HepG2 (cell line): ENCODE measurements around the gene SLC18A3. TPM values are rescaled to one million over a fixed set of nuclear protein-coding genes. Genes with fewer than 3 reads are reported as not detected.

Source experiments
- ATAC-seq: fragments of 200-7000 bp; cut with Tn5 transposase; 3 replicates; pipeline ENCODE4 v1.9.1; 2020; ENCODE audit warnings: mild to moderate bottlenecking, moderate library complexity
- BruUV-seq: library from RNA; stranded (reverse); fragments of 400-500 nt; replicated peaks from 2 replicates; lab custom pipeline; 2021; lab: Mats Ljungman, UMichigan
- CTCF ChIA-PET: fragments of 300-600 bp; formaldehyde crosslinking; extraction: SDS; loops from one replicate; lab custom pipeline; 2021; ENCODE audit warnings: low total read pairs, inconsistent platforms, low intra/inter-chr PET ratio; lab: Yijun Ruan, JAX
- POLR2A ChIA-PET: fragments of 350-600 bp; sonication (Branson Sonifier 250); formaldehyde crosslinking; loops from one replicate; lab custom pipeline; 2020; ENCODE audit warnings: antibody characterized with exemption, inconsistent platforms; lab: Yijun Ruan, JAX
- DNase-seq: peaks from one replicate; pipeline ENCODE4 v3.0.0-alpha.2; 2015; ENCODE audit warnings: low spot score
- FAIRE-seq: peaks from 3 replicates; lab custom pipeline; 2011; peaks lifted over from hg19 to GRCh38; lab: Jason Lieb, UNC
- H2AFZ ChIP-seq: one replicate; pipeline ENCODE4 v1.6.1; 2011; ENCODE audit warnings: low read length, inconsistent platforms
- H3K27ac ChIP-seq: fragments of 300-600 bp; 3 replicates; pipeline ENCODE4 v1.8.0; 2011; ENCODE audit warnings: mixed run types, mild to moderate bottlenecking, mixed read lengths, low read length, inconsistent platforms; ENCODE audit not compliant: insufficient read depth; ENCODE audit errors: extremely low read length
- H3K27me3 ChIP-seq, 2 experiments: fragments of 200-600 bp in 1 of 2; 2 replicates in 1 of 2; 3 replicates in 1 of 2; pipeline versions ENCODE4 v1.6.0 to v1.8.0; 2011; ENCODE audit warnings: low read length in 2 of 2, mild to moderate bottlenecking in 2 of 2, moderate library complexity in 2 of 2, inconsistent platforms in 1 of 2; ENCODE audit not compliant: insufficient read depth in 2 of 2, control insufficient read depth in 1 of 2
- H3K36me3 ChIP-seq, 2 experiments: fragments of 200-600 bp in 1 of 2; replicated peaks in 1 of 2; 2 replicates in 1 of 2; 3 replicates in 1 of 2; pipeline versions ENCODE4 v1.5.1 to v1.8.0; 2011; ENCODE audit warnings: low read length in 2 of 2, inconsistent platforms in 1 of 2; ENCODE audit not compliant: insufficient read depth in 2 of 2, control insufficient read depth in 1 of 2
- H3K4me1 ChIP-seq: 2 replicates; pipeline ENCODE4 v1.5.1; 2012; ENCODE audit warnings: low read length, inconsistent platforms; ENCODE audit not compliant: insufficient read depth
- H3K4me2 ChIP-seq: 2 replicates; pipeline ENCODE4 v1.6.0; 2011; ENCODE audit warnings: low read depth, low read length, inconsistent platforms
- H3K4me3 ChIP-seq, 3 experiments: fragments of 200-600 bp in 1 of 3; sonication (generic), shearing (Covaris generic) in 1 of 3; replicated peaks in 1 of 3; 2 replicates each; pipeline ENCODE4 v1.5.1; 2011 to 2016; ENCODE audit warnings: low read length in 3 of 3, inconsistent platforms in 2 of 3, low read depth in 2 of 3, mild to moderate bottlenecking in 2 of 3, control low read depth in 1 of 3, mixed read lengths in 1 of 3; ENCODE audit not compliant: insufficient read depth in 1 of 3
- H3K79me2 ChIP-seq: one replicate; pipeline ENCODE4 v1.6.1; 2011; ENCODE audit warnings: low read length, inconsistent platforms; ENCODE audit not compliant: insufficient read depth
- H3K9ac ChIP-seq: 2 replicates; pipeline ENCODE4 v1.6.0; 2011; ENCODE audit warnings: mild to moderate bottlenecking, low read depth, low read length, inconsistent platforms; ENCODE audit not compliant: insufficient read depth
- H3K9me3 ChIP-seq: 2 replicates; pipeline ENCODE4 v1.5.1; 2012; ENCODE audit warnings: mild to moderate bottlenecking, low read length
- H4K20me1 ChIP-seq: 2 replicates; pipeline ENCODE4 v1.6.0; 2011; ENCODE audit warnings: inconsistent platforms, mild to moderate bottlenecking, low read length, moderate library complexity; ENCODE audit not compliant: insufficient read depth
- CBX5 ChIP-seq: sonication (generic); formaldehyde crosslinking; IDR thresholded peaks from 2 replicates; pipeline ENCODE4 v1.4.0; 2020; ENCODE audit warnings: missing genetic modification reagents, borderline replicate concordance
- SRF ChIP-seq: IDR thresholded peaks from 2 replicates; pipeline ENCODE4 v1.6.1; 2011; ENCODE audit warnings: mild to moderate bottlenecking, low read depth, low read length, moderate library complexity
- TBP ChIP-seq: sonication (generic); formaldehyde crosslinking; IDR thresholded peaks from 2 replicates; pipeline ENCODE4 v1.5.0; 2020; ENCODE audit warnings: missing genetic modification reagents
- ZFP82 ChIP-seq: sonication (generic); formaldehyde crosslinking; IDR thresholded peaks from 2 replicates; pipeline ENCODE4 v1.5.1; 2020; ENCODE audit warnings: mild to moderate bottlenecking, missing genetic modification reagents, borderline replicate concordance
- ZNF253 ChIP-seq: sonication (generic); formaldehyde crosslinking; IDR thresholded peaks from 2 replicates; pipeline ENCODE4 v1.8.0; 2022; ENCODE audit warnings: mild to moderate bottlenecking, missing genetic modification reagents, borderline replicate concordance
- ZNF260 ChIP-seq: sonication (generic); formaldehyde crosslinking; IDR thresholded peaks from 2 replicates; pipeline ENCODE4 v1.4.0; 2020; ENCODE audit warnings: missing genetic modification reagents, low read depth, mild to moderate bottlenecking, borderline replicate concordance
- ZNF570 ChIP-seq: sonication (generic); formaldehyde crosslinking; IDR thresholded peaks from 2 replicates; pipeline ENCODE4 v1.4.0; 2020; ENCODE audit warnings: mild to moderate bottlenecking, missing genetic modification reagents, borderline replicate concordance
- ZNF644 ChIP-seq: IDR thresholded peaks from 2 replicates; pipeline ENCODE4 v1.6.1; 2016; ENCODE audit warnings: low read depth
- ZNF891 ChIP-seq: sonication (generic); formaldehyde crosslinking; IDR thresholded peaks from 2 replicates; pipeline ENCODE4 v1.5.0; 2020; ENCODE audit warnings: mild to moderate bottlenecking, missing genetic modification reagents
- WGBS: methylation state at CpG from one replicate; pipeline ENCODE4 v1.1.6; 2017; ENCODE audit warnings: low lambda C conversion rate; 5-methylcytosine and 5-hydroxymethylcytosine counted together
- in situ Hi-C: cut with HindIII; loops from 2 replicates; pipeline ENCODE4 v1.10.0; 2017; ENCODE audit warnings: low pct_unique_long_range_greater_than_20kb; ENCODE audit not compliant: extremely low pct_ligation_motif_present
- intact Hi-C: fragments of 100-400 bp; cut with micrococcal nuclease; formaldehyde crosslinking; loops from one replicate; pipeline ENCODE4 v1.10.0; 2022; ENCODE audit not compliant: unreplicated experiment
- polyA plus RNA-seq, 8 experiments: library from polyadenylated mRNA; depleted of rRNA in 3 of 8; stranded (reverse) in 7 of 8; unstranded in 1 of 8; fragments of >200 nt; fragmentation: Illumina TruSeq in 4 of 8; extraction: Trizol in 4 of 8; gene quantifications; 2 replicates each; pipeline versions ENCODE4 v1.2.1 to v1.2.3, GENCODE V29; 2011 to 2016; ENCODE audit warnings: low read depth in 4 of 8, missing spikeins in 1 of 8, mixed read lengths in 1 of 8; ENCODE audit not compliant: insufficient read depth in 1 of 8
- total RNA-seq, 5 experiments: library from RNA; depleted of rRNA; stranded (reverse); fragments of >200 nt; fragmentation: Illumina TruSeq; extraction: Trizol; gene quantifications; 2 replicates each; pipeline ENCODE4 v1.2.3, GENCODE V29; 2016; ENCODE audit warnings: low read depth in 1 of 5
- TF ChIP-seq, protein P1 (sequence below): sonication (generic); formaldehyde crosslinking; IDR thresholded peaks from 2 replicates; pipeline ENCODE4 v1.4.0; 2020; ENCODE audit warnings: missing genetic modification reagents
- TF ChIP-seq, protein P2 (sequence below): sonication (generic); formaldehyde crosslinking; IDR thresholded peaks from 2 replicates; pipeline ENCODE4 v1.4.0; 2020; ENCODE audit warnings: missing genetic modification reagents, borderline replicate concordance

SLC18A3 gene
- total and polyA plus RNA-seq, 2 of the 13 experiments (the other 11 are each of a cell fraction or from before 2014, with no cell fraction given) = not detected

DNA sequence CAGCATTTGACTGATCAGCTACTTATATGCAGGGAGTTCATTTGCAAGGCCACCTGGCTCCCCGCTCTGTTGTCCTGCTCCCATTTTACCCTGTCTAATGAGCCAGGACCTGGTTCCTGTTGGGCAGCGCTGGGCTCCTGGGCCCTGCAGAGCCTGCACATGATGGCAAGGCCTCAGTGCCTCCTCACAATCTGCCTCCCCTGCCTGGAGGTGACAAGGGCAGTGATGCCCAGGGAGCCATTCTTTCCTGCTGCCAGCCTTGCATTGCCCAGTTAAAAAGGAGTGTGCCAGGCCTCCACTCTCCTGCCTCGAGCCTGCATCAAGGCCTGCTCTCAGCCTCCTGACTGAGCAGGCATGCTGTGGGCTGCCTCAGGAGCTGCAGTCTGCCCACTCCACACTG, 32.2 kb downstream of the SLC18A3 start:
- 43% methylated on average over 1 of the region's 3 CpGs for WGBS
- CTCF ChIA-PET = no interaction called here
- no peak overlapping the region for H3K27ac ChIP-seq
- peaks cover 3% of the 10 kb centered on the region; the same call in 1 of the 2 replicates for H4K20me1 ChIP-seq
- H3K4me2 ChIP-seq = no peak overlapping the region
- POLR2A ChIA-PET = no interaction called here
- no peak for FAIRE-seq
- H3K9ac ChIP-seq = no peak overlapping the region
- no peak overlapping the region for H3K4me3 ChIP-seq
- intact Hi-C loops (no loop called here), in situ Hi-C loops (no loop called here)
- H3K9me3 ChIP-seq = no peaks in the 10 kb centered on the region
- H3K27me3 ChIP-seq = peaks cover 0 to 23% of the 10 kb centered on the region in 2 experiments; a peak in 3 of 5 replicates
- BruUV-seq = no TSS peak
- TF ChIP-seq ZNF253 (CRISPR knock-in tag) (no peak), ZNF260 (CRISPR knock-in tag) (no peak), ZFP82 (no peak)
- no peak overlapping the region for H2AFZ ChIP-seq
- H3K36me3 ChIP-seq = no peaks in the 10 kb centered on the region
- H3K4me1 ChIP-seq = no peaks in the 10 kb centered on the region
- H3K79me2 ChIP-seq = no peaks in the 10 kb centered on the region
- no peak for ATAC-seq
- DNase-seq = no peak

DNA sequence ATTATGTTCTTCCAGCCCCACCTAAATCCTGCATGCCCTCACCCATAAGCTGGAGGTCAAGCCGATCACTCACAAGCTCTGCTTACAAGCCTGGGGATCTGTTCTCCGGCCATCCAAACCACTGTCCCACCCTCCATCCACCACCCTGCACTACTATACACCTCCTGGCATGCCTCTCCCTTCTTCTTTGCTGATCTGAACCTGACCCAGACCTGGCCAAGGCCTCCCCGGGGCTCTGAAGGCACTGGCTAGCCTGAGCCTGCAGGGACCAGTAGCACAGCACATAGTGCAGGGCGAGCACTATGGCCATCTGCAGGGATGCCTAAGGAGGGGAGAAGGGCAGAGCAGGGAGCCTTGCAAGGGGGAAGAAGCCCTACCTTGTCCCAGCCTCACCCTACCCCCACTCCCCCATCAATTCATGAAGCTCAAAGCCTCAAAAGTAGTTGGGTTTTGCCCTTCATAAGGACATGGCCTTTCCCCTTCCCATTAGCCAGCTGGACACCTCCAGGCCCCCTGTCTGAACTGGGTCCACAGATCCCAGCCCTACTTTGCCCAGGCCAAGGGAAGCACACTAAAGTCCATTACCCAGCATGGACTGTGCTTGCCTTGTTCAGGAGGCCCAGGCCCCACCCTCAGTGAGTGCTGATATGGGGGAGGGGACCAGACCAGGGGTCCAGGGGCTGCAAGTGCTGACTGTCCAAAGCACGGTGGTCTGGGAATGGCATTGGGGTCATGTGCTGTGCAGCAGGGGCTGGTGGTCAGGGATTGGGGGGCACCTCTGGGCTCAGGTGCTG, 33.3 kb downstream of the SLC18A3 start:
- BruUV-seq = no TSS peak
- Histone ChIP-seq H3K27me3 (peaks cover 0 to 28% of the 10 kb centered on the region in 2 experiments; a peak in 3 of 5 replicates), H3K4me2 (no peak overlapping the region), H3K9ac (no peak overlapping the region), H4K20me1 (peaks cover 3% of the 10 kb centered on the region; the same call in 1 of the 2 replicates), H3K4me3 (no peak overlapping the region), H3K4me1 (no peaks in the 10 kb centered on the region), H3K36me3 (no peaks in the 10 kb centered on the region), H2AFZ (no peak overlapping the region), H3K9me3 (no peaks in the 10 kb centered on the region), H3K27ac (no peak overlapping the region), H3K79me2 (no peaks in the 10 kb centered on the region)
- FAIRE-seq (no peak), ATAC-seq (no peak), DNase-seq (no peak)
- intact Hi-C loops (no loop called here), in situ Hi-C loops (no loop called here)
- CTCF ChIA-PET = no interaction called here
- POLR2A ChIA-PET = no interaction called here
- TF ChIP-seq SRF = no peak
- TF ChIP-seq, protein P1, sequence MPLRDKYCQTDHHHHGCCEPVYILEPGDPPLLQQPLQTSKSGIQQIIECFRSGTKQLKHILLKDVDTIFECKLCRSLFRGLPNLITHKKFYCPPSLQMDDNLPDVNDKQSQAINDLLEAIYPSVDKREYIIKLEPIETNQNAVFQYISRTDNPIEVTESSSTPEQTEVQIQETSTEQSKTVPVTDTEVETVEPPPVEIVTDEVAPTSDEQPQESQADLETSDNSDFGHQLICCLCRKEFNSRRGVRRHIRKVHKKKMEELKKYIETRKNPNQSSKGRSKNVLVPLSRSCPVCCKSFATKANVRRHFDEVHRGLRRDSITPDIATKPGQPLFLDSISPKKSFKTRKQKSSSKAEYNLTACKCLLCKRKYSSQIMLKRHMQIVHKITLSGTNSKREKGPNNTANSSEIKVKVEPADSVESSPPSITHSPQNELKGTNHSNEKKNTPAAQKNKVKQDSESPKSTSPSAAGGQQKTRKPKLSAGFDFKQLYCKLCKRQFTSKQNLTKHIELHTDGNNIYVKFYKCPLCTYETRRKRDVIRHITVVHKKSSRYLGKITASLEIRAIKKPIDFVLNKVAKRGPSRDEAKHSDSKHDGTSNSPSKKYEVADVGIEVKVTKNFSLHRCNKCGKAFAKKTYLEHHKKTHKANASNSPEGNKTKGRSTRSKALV (CRISPR knock-in tag) = no peak
- TF ChIP-seq ZNF570 = no peak
- no peak for TF ChIP-seq ZNF891 (CRISPR knock-in tag)
- no peak for TF ChIP-seq TBP (CRISPR knock-in tag)
- TF ChIP-seq, protein P2, sequence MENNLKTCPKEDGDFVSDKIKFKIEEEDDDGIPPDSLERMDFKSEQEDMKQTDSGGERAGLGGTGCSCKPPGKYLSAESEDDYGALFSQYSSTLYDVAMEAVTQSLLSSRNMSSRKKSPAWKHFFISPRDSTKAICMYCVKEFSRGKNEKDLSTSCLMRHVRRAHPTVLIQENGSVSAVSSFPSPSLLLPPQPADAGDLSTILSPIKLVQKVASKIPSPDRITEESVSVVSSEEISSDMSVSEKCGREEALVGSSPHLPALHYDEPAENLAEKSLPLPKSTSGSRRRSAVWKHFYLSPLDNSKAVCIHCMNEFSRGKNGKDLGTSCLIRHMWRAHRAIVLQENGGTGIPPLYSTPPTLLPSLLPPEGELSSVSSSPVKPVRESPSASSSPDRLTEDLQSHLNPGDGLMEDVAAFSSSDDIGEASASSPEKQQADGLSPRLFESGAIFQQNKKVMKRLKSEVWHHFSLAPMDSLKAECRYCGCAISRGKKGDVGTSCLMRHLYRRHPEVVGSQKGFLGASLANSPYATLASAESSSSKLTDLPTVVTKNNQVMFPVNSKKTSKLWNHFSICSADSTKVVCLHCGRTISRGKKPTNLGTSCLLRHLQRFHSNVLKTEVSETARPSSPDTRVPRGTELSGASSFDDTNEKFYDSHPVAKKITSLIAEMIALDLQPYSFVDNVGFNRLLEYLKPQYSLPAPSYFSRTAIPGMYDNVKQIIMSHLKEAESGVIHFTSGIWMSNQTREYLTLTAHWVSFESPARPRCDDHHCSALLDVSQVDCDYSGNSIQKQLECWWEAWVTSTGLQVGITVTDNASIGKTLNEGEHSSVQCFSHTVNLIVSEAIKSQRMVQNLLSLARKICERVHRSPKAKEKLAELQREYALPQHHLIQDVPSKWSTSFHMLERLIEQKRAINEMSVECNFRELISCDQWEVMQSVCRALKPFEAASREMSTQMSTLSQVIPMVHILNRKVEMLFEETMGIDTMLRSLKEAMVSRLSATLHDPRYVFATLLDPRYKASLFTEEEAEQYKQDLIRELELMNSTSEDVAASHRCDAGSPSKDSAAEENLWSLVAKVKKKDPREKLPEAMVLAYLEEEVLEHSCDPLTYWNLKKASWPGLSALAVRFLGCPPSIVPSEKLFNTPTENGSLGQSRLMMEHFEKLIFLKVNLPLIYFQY (CRISPR knock-in tag) = no peak
- TF ChIP-seq CBX5 (CRISPR knock-in tag) = no peak
- TF ChIP-seq ZNF644 (CRISPR knock-in tag) = no peak
- 8% methylated on average over 3 of the region's 5 CpGs for WGBS
